ENCODE results near the gene SNX21. TPM values are rescaled to one million over a fixed set of nuclear protein-coding genes. Genes with fewer than 3 reads are reported as not detected.

Gene SNX21
- total and polyA plus RNA-seq, 9 of the 15 experiments (the other 6 are each of a cell fraction or from before 2014, with no cell fraction given) = 0.10 to 1.2 (median 0.42) TPM

- TF ChIP-seq, protein P1, sequence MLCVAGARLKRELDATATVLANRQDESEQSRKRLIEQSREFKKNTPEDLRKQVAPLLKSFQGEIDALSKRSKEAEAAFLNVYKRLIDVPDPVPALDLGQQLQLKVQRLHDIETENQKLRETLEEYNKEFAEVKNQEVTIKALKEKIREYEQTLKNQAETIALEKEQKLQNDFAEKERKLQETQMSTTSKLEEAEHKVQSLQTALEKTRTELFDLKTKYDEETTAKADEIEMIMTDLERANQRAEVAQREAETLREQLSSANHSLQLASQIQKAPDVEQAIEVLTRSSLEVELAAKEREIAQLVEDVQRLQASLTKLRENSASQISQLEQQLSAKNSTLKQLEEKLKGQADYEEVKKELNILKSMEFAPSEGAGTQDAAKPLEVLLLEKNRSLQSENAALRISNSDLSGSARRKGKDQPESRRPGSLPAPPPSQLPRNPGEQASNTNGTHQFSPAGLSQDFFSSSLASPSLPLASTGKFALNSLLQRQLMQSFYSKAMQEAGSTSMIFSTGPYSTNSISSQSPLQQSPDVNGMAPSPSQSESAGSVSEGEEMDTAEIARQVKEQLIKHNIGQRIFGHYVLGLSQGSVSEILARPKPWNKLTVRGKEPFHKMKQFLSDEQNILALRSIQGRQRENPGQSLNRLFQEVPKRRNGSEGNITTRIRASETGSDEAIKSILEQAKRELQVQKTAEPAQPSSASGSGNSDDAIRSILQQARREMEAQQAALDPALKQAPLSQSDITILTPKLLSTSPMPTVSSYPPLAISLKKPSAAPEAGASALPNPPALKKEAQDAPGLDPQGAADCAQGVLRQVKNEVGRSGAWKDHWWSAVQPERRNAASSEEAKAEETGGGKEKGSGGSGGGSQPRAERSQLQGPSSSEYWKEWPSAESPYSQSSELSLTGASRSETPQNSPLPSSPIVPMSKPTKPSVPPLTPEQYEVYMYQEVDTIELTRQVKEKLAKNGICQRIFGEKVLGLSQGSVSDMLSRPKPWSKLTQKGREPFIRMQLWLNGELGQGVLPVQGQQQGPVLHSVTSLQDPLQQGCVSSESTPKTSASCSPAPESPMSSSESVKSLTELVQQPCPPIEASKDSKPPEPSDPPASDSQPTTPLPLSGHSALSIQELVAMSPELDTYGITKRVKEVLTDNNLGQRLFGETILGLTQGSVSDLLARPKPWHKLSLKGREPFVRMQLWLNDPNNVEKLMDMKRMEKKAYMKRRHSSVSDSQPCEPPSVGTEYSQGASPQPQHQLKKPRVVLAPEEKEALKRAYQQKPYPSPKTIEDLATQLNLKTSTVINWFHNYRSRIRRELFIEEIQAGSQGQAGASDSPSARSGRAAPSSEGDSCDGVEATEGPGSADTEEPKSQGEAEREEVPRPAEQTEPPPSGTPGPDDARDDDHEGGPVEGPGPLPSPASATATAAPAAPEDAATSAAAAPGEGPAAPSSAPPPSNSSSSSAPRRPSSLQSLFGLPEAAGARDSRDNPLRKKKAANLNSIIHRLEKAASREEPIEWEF (CRISPR knock-in tag; IDR thresholded peaks at IDR 0.05) = no peak
- no peak for TF ChIP-seq ERF (CRISPR knock-in tag; IDR thresholded peaks at IDR 0.05)
- no peak for TF ChIP-seq ZNF76 (CRISPR knock-in tag; IDR thresholded peaks at IDR 0.05; ENCODE audit: borderline replicate concordance)
- TF ChIP-seq KDM1A (IDR thresholded peaks at IDR 0.05) = no peak
- TF ChIP-seq MCM2 (IDR thresholded peaks at IDR 0.05; ENCODE audit: low read depth) = no peak
- no peak for TF ChIP-seq TGIF2 (CRISPR knock-in tag; IDR thresholded peaks at IDR 0.05)
- no peak; the same call in 1 of the 2 replicates for TF ChIP-seq E2F3 (CRISPR knock-in tag; IDR thresholded peaks at IDR 0.05)
- TF ChIP-seq, protein P2, sequence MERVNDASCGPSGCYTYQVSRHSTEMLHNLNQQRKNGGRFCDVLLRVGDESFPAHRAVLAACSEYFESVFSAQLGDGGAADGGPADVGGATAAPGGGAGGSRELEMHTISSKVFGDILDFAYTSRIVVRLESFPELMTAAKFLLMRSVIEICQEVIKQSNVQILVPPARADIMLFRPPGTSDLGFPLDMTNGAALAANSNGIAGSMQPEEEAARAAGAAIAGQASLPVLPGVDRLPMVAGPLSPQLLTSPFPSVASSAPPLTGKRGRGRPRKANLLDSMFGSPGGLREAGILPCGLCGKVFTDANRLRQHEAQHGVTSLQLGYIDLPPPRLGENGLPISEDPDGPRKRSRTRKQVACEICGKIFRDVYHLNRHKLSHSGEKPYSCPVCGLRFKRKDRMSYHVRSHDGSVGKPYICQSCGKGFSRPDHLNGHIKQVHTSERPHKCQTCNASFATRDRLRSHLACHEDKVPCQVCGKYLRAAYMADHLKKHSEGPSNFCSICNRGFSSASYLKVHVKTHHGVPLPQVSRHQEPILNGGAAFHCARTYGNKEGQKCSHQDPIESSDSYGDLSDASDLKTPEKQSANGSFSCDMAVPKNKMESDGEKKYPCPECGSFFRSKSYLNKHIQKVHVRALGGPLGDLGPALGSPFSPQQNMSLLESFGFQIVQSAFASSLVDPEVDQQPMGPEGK (CRISPR knock-in tag; IDR thresholded peaks at IDR 0.05; ENCODE audit: borderline replicate concordance) = no peak; the same call in 1 of the 2 replicates
- TF ChIP-seq BRD9 (IDR thresholded peaks at IDR 0.05; ENCODE audit: low read depth, partially characterized antibody) = no peak
- no peak for TF ChIP-seq HNRNPL (IDR thresholded peaks at IDR 0.05; ENCODE audit: low read depth, low read length)
- no peak for TF ChIP-seq ZNF184 (CRISPR knock-in tag; IDR thresholded peaks at IDR 0.05)
- TF ChIP-seq ZBTB17 (CRISPR knock-in tag; IDR thresholded peaks at IDR 0.05) = peak; percentile 63
- TF ChIP-seq CREBBP (IDR thresholded peaks at IDR 0.05; ENCODE audit: low read depth, low read length) = no peak
- TF ChIP-seq THAP7 (CRISPR knock-in tag; IDR thresholded peaks at IDR 0.05) = 0 out of 2 replicates have a peak, but pooled peaks have one; percentile 32
- TF ChIP-seq SRF (CRISPR knock-in tag; IDR thresholded peaks at IDR 0.05) = peak in 1 of 2 experiments; percentile 34; a peak in 1 of 4 replicates
- peak; percentile 13; the same call in 1 of the 2 replicates for TF ChIP-seq NFIC (IDR thresholded peaks at IDR 0.05)
- peak; percentile 55 for TF ChIP-seq SOX6 (IDR thresholded peaks at IDR 0.05)
- no peak for TF ChIP-seq ZBTB43 (CRISPR knock-in tag; IDR thresholded peaks at IDR 0.05)
- no peak for TF ChIP-seq ZNF165 (CRISPR knock-in tag; IDR thresholded peaks at IDR 0.05; ENCODE audit: borderline replicate concordance)
Observed at GRCh38 chr20:45890985-45891983, 57.7 kb downstream of the SNX21 start, which contains the start of the genes CTSA and NEURL2 (continued).
